Neural progenitor cell (in vitro differentiated cells): Measurements from ENCODE around the gene EYS. TPM values are rescaled to one million over a fixed set of nuclear protein-coding genes. Genes with fewer than 3 reads are reported as not detected.

ENCODE experiments used
- DNase-seq: peaks from one replicate; pipeline ENCODE4 v3.0.0-alpha.2; 2016; ENCODE audit warnings: low spot score
- H2AFZ ChIP-seq: fragments of 200-600 bp; sonication (generic); replicated peaks from 2 replicates; pipeline ENCODE4 v1.6.1; 2016; ENCODE audit warnings: antibody characterized with exemption
- H3F3A ChIP-seq: fragments of 200-600 bp; sonication (generic); 2 replicates; pipeline ENCODE4 v1.6.1; 2016; ENCODE audit warnings: antibody characterized with exemption, low read depth
- H3K27ac ChIP-seq: fragments of 200-600 bp; sonication (generic); 2 replicates; pipeline ENCODE4 v1.5.1; 2016; ENCODE audit warnings: mild to moderate bottlenecking
- H3K27me3 ChIP-seq: fragments of 200-600 bp; sonication (generic); 2 replicates; pipeline ENCODE4 v1.6.1; 2016; ENCODE audit warnings: mild to moderate bottlenecking, moderate library complexity
- H3K36me3 ChIP-seq: fragments of 200-600 bp; sonication (generic); 2 replicates; pipeline ENCODE4 v1.5.1; 2016
- H3K4me1 ChIP-seq: fragments of 200-600 bp; sonication (generic); 2 replicates; pipeline ENCODE4 v1.6.1; 2016; ENCODE audit warnings: mixed run types
- H3K4me2 ChIP-seq: fragments of 200-600 bp; sonication (generic); 2 replicates; pipeline ENCODE4 v1.6.1; 2016
- H3K4me3 ChIP-seq: fragments of 200-600 bp; sonication (generic); 2 replicates; pipeline ENCODE4 v1.5.1; 2016
- H3K79me2 ChIP-seq: fragments of 200-600 bp; sonication (generic); 2 replicates; pipeline ENCODE4 v1.6.1; 2016; ENCODE audit warnings: low read depth
- H3K9ac ChIP-seq: fragments of 200-600 bp; sonication (generic); 2 replicates; pipeline ENCODE4 v1.6.1; 2016
- H3K9me3 ChIP-seq: fragments of 200-600 bp; sonication (generic); 2 replicates; pipeline ENCODE4 v1.5.1; 2016; ENCODE audit warnings: low read depth
- H4K20me1 ChIP-seq: fragments of 200-600 bp; sonication (generic); 2 replicates; pipeline ENCODE4 v1.6.1; 2016; ENCODE audit warnings: low read depth
- H3K27ac Mint-ChIP-seq: 3 replicates; pipeline ENCODE4 v1.8.0; 2021; ENCODE audit warnings: mixed read lengths
- H3K27me3 Mint-ChIP-seq: 2 replicates; pipeline ENCODE4 v1.8.0; 2022; ENCODE audit warnings: low read depth, mild to moderate bottlenecking, inconsistent platforms, moderate library complexity, mixed read lengths; ENCODE audit not compliant: insufficient read depth
- H3K36me3 Mint-ChIP-seq: 3 replicates; pipeline ENCODE4 v1.8.0; 2021; ENCODE audit warnings: mixed read lengths
- H3K4me1 Mint-ChIP-seq: 3 replicates; pipeline ENCODE4 v1.8.0; 2021; ENCODE audit warnings: mixed read lengths
- H3K4me3 Mint-ChIP-seq: 3 replicates; pipeline ENCODE4 v1.8.0; 2021; ENCODE audit warnings: mild to moderate bottlenecking, moderate library complexity, mixed read lengths
- H3K9me3 Mint-ChIP-seq: 3 replicates; pipeline ENCODE4 v1.8.0; 2020; ENCODE audit warnings: mixed read lengths
- CTCF ChIP-seq: fragments of 200-600 bp; sonication (generic); IDR thresholded peaks from 2 replicates; pipeline ENCODE4 v1.5.1; 2017; ENCODE audit warnings: antibody characterized with exemption, mild to moderate bottlenecking
- EZH2 ChIP-seq: fragments of 200-600 bp; sonication (generic); IDR thresholded peaks from 2 replicates; pipeline ENCODE4 v1.6.1; 2017; ENCODE audit warnings: antibody characterized with exemption, mild to moderate bottlenecking, moderate library complexity
- EZH2phosphoT487 ChIP-seq: fragments of 200-600 bp; sonication (generic); IDR thresholded peaks from 2 replicates; pipeline ENCODE4 v1.6.1; 2017; ENCODE audit warnings: antibody characterized with exemption
- total RNA-seq: library from RNA; depleted of rRNA; stranded (reverse); fragments of >200 nt; gene quantifications from 2 replicates; pipeline ENCODE4 v1.2.3, GENCODE V29; 2015; ENCODE audit warnings: low replicate concordance

Gene EYS
- total RNA-seq, 1 donor from 2014 or later = not detected

- Histone ChIP-seq H3K4me1 (no peaks in the 10 kb centered on the region), H3K27ac (no peak overlapping the region), H4K20me1 (no peaks in the 10 kb centered on the region), H3K79me2 (no peaks in the 10 kb centered on the region), H3F3A (no peaks in the 10 kb centered on the region), H3K36me3 (no peaks in the 10 kb centered on the region), H3K9me3 (no peaks in the 10 kb centered on the region), H2AFZ (no peak overlapping the region), H3K4me2 (no peak overlapping the region), H3K27me3 (no peaks in the 10 kb centered on the region), H3K9ac (no peak overlapping the region), H3K4me3 (no peak overlapping the region)
- Mint-ChIP-seq H3K27me3 (no peaks in the 10 kb centered on the region), H3K27ac (no peak overlapping the region), H3K4me3 (no peak overlapping the region), H3K36me3 (no peaks in the 10 kb centered on the region), H3K9me3 (no peaks in the 10 kb centered on the region), H3K4me1 (no peaks in the 10 kb centered on the region)
- TF ChIP-seq EZH2phosphoT487 (no peak), CTCF (no peak), EZH2 (no peak)
- no peak for DNase-seq
These were observed 245.9 kb downstream of the EYS start for GRCh38 chr6:65461121-65461520.

- no peak for DNase-seq
- H3F3A ChIP-seq = no peaks in the 10 kb centered on the region
- no peaks in the 10 kb centered on the region for H3K4me1 Mint-ChIP-seq
- H3K27ac Mint-ChIP-seq = no peak overlapping the region
- no peaks in the 10 kb centered on the region for H3K36me3 Mint-ChIP-seq
- H3K9ac ChIP-seq = no peak overlapping the region
- H3K27ac ChIP-seq = no peak overlapping the region
- no peaks in the 10 kb centered on the region for H3K27me3 Mint-ChIP-seq
- TF ChIP-seq EZH2 = no peak
- TF ChIP-seq EZH2phosphoT487 = no peak
- TF ChIP-seq CTCF = no peak
- peaks cover 3% of the 10 kb centered on the region for H3K9me3 Mint-ChIP-seq
- no peaks in the 10 kb centered on the region for H4K20me1 ChIP-seq
- no peak overlapping the region for H3K4me2 ChIP-seq
- no peaks in the 10 kb centered on the region for H3K9me3 ChIP-seq
- H2AFZ ChIP-seq = no peak overlapping the region
- H3K27me3 ChIP-seq = no peaks in the 10 kb centered on the region
- H3K4me3 Mint-ChIP-seq = no peak overlapping the region
- no peaks in the 10 kb centered on the region for H3K36me3 ChIP-seq
- H3K4me1 ChIP-seq = no peaks in the 10 kb centered on the region
- H3K79me2 ChIP-seq = no peaks in the 10 kb centered on the region
- H3K4me3 ChIP-seq = no peak overlapping the region
These were observed 254.7 kb downstream of the EYS start for GRCh38 chr6:65452333-65452732.

- Histone ChIP-seq H3K9ac (no peak overlapping the region), H2AFZ (no peak overlapping the region), H3K4me2 (no peak overlapping the region), H3K36me3 (no peaks in the 10 kb centered on the region), H3F3A (no peaks in the 10 kb centered on the region), H3K9me3 (no peaks in the 10 kb centered on the region), H3K27me3 (no peaks in the 10 kb centered on the region), H3K27ac (no peak overlapping the region), H3K79me2 (no peaks in the 10 kb centered on the region), H4K20me1 (no peaks in the 10 kb centered on the region), H3K4me3 (no peak overlapping the region), H3K4me1 (no peaks in the 10 kb centered on the region)
- no peaks in the 10 kb centered on the region for H3K4me1 Mint-ChIP-seq
- H3K9me3 Mint-ChIP-seq = no peaks in the 10 kb centered on the region
- no peak overlapping the region for H3K27ac Mint-ChIP-seq
- no peak for TF ChIP-seq CTCF
- TF ChIP-seq EZH2phosphoT487 = no peak
- TF ChIP-seq EZH2 = no peak
- no peaks in the 10 kb centered on the region for H3K27me3 Mint-ChIP-seq
- no peak for DNase-seq
- no peaks in the 10 kb centered on the region for H3K36me3 Mint-ChIP-seq
- no peak overlapping the region for H3K4me3 Mint-ChIP-seq
These were observed 256.6 kb downstream of the EYS start for GRCh38 chr6:65450451-65450850.
